Mucosa of stomach (tissue), 1 donor: Measurements from ENCODE around the gene RNF112.

Experiments
- H3K27me3 ChIP-seq: one replicate; pipeline ENCODE4 v1.7.0; 2013; ENCODE audit warnings: mild to moderate bottlenecking, low read length; ENCODE audit not compliant: control insufficient read depth, insufficient read depth
- H3K36me3 ChIP-seq: one replicate; pipeline ENCODE4 v1.7.0; 2013; ENCODE audit warnings: low read length; ENCODE audit not compliant: control insufficient read depth, insufficient read depth
- H3K4me1 ChIP-seq: one replicate; pipeline ENCODE4 v1.7.0; 2013; ENCODE audit warnings: mild to moderate bottlenecking, low read length; ENCODE audit not compliant: control insufficient read depth, insufficient read depth
- H3K4me3 ChIP-seq: one replicate; pipeline ENCODE4 v1.7.0; 2013; ENCODE audit warnings: low read length
- H3K9ac ChIP-seq: one replicate; pipeline ENCODE4 v1.7.0; 2013; ENCODE audit warnings: mild to moderate bottlenecking, low read length, moderate library complexity
- H3K9me3 ChIP-seq: one replicate; pipeline ENCODE4 v1.7.0; 2013; ENCODE audit warnings: mild to moderate bottlenecking, low read length, moderate library complexity; ENCODE audit not compliant: control insufficient read depth
- donor health status: Pancreatic carcinoma.

RNF112 gene

DNA sequence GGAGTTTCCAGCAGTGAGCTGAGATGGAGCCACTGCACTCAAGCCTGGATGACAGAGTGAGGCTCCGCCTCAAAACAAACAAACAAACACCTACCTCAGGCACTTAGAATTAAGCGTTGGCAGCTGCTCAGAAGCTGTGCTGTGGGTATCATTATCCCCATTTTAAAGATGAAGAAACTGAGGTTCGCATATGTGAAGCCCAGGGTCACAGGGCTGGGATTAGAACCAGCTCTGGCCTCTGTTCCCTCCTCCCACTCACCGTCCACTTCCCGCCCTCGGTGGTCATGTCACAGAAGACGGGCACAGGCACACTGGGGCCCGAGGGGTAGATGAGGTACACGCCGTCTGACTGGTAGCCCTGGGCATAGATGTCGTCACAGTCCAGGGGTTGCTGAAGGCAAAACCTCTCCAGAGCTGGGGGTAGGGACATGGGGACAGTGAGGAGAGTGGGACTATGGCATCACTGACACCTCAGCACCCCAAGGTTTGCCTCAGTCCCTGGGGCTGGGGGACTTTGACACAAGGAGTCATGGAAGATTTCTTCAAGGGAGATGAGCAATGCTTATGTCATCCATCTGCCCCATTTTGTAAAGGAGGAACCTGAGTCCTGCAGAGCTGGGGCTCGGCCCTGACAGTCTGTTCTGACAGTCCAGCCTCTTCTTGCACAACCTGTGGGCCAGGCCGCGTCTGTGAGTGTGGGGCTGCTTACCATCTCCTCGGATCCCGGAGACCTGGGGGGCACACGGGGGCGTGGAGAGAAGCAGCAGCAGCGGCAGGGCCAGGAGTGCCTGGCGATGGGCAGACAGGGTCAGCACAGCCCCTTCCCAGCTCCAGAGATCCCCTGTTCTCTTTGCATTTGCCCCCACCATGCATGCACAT, 24.7 kb upstream of the RNF112 start:
- H3K9ac ChIP-seq = peak overlapping the region; percentile 29
- peaks cover 8% of the 10 kb centered on the region for H3K36me3 ChIP-seq
- H3K27me3 ChIP-seq = no peaks in the 10 kb centered on the region
- no peak overlapping the region for H3K4me3 ChIP-seq
- H3K4me1 ChIP-seq = peaks cover 53% of the 10 kb centered on the region
- no peaks in the 10 kb centered on the region for H3K9me3 ChIP-seq

DNA sequence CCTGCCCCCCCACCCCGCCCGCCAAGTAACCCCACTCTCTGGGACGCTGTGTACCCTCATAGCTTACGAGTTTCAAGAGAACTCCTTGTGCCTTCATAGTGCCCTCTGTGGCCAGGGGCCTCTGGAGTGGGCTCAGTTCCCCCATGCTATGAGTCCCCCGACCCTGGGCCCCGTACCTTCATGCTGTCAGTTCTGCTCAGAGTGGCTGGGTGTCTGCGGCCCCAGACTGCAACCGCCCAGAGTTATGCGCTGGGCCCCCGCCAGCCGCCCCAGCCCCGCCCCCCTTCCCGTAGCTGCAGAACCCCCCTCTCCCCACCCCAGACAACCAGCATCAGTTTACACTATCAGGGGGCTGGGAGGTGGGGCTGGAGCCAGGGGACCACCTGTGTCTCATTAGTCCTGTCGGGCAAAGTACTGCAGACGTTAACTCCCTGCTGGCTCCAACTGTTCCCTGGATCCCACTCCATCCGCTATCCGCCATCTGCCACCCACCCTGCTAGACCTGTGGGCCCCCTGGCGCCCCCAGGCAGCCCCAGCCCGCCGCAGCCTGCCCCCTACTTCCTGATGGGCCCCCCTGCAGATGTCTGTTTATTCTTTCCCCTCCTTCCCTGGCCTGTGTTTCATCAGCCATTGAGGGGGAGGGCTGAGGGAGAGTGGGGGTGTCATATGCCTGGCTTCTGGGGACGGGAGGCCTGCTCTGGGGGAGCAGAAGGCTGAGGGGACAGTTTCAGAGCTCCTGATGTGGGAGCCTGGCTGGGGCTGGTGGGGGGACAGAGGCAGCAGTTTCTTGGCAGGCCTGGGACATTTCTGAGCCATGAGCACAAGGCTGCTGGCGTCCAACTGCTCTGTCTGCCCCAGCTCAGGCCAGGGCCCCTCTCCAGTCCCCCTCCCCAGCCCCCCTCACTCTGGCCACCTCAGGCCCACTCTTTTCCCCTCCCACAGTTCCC, 23.8 kb upstream of the RNF112 start, which contains the start of gene MFAP4:
MFAP4 (minus strand) TSS at position 217 of the 947 bp plus-strand sequence; CDS start at position 182, 35 bp downstream.
- Histone ChIP-seq H3K9ac (peak within 1 kb of the TSS; percentile 42), H3K4me3 (no peak within 1 kb of the TSS), H3K27me3 (no peaks in the 10 kb centered on the region), H3K36me3 (peaks cover 5% of the 10 kb centered on the region), H3K4me1 (peaks cover 53% of the 10 kb centered on the region), H3K9me3 (no peaks in the 10 kb centered on the region)

DNA sequence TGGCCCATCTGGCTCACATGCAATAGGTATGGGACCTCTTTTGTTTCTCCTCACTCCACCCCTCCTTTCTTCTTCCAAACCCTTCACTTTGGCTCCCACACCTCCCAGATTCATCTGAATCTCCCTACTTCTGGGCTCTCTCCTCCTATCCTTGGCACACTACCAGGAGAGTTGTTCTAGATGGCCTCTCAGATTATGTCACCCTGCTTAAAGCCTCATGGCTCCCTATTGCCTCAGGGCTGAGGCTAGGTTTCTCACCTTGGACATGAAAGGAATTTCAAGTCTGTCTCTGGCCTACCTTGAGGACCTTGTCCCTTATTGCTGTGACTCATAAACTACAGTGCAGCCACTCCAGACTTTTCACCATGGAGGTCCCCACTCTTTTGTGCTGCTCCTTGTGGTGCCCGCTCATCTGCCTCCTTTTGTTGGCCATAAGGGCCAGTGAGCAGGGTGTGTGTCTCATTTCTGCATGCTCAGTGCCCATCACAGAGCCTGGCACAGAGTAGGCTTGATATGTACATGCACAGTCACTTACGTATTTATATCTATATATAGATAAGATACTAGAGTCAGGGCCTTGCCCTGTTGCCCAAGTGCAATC, 23.0 kb upstream of the RNF112 start:
- H3K36me3 ChIP-seq = peaks cover under 1% of the 10 kb centered on the region
- H3K27me3 ChIP-seq = no peaks in the 10 kb centered on the region
- no peak overlapping the region for H3K4me3 ChIP-seq
- H3K9me3 ChIP-seq = no peaks in the 10 kb centered on the region
- peaks cover 53% of the 10 kb centered on the region for H3K4me1 ChIP-seq
- peak overlapping the region; percentile 42 for H3K9ac ChIP-seq

DNA sequence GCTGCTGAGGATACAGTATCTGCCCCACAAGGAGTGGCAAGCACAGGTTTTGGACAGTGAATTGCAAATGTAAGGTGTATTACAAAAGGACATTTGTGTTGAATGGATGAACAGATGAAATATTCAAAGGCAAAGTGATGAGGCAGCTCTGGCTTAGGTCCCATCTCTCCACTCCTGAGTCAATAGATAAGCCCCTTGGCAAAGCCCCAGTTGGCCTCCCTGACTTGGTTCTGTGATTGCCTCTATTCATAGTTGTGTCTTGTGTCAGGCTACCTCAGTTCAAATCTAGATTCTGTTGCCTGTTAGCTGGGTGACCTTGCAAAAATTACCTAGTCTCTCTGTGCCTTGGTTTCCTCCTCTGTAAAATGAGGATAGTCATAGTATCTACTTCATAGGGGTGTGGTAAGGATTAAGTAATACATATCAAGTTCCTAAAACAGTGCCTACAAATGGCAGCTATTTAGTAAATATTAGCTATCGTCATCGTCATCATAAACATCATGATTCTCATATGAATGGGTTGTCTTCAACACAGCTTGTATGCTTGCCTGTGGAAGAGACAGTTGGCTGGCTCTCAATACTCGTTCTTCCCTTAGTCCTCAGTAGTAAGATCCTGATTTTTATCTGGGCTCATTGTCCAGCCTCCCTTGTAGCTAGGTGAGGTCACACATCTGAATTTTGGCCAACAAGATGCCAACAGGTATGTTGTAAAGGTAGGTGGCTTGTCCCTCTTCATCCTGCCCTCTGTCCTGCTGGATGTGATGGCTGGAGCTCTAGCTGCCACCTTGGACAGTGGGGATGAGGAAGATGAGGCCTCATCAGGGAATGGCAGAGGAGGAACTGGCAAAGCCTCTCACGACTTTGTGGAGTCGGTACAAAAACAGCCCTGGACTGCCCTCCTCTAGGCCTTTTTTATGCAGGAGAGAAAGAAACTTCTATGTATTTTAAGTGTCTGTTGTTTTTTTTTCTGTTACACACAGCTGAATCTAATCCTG, 21.9 kb upstream of the RNF112 start:
- H3K9me3 ChIP-seq = no peaks in the 10 kb centered on the region
- H3K36me3 ChIP-seq = no peaks in the 10 kb centered on the region
- no peaks in the 10 kb centered on the region for H3K27me3 ChIP-seq
- no peak overlapping the region for H3K4me3 ChIP-seq
- peaks cover 45% of the 10 kb centered on the region for H3K4me1 ChIP-seq
- H3K9ac ChIP-seq = no peak overlapping the region

DNA sequence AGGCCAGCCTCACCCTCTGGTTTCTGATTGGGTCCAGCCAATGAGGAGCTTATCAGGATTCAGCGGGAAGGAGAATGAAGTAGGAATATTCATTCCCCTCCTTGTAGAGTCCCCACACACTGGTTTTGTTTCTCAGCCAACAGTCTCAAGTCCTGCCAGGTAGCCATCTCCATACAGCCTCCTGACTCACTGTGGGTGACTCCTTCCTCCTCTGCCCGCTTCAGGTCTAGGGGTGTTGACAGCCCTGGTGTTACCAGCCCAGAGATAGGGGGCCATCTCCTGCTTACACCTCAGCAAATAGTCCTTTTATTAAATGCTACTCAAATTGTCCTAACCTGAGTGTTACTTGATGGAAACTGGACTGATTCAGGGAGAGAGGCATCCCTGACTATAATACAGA, 20.1 kb upstream of the RNF112 start:
- H3K9me3 ChIP-seq = no peaks in the 10 kb centered on the region
- no peaks in the 10 kb centered on the region for H3K36me3 ChIP-seq
- no peak overlapping the region for H3K9ac ChIP-seq
- H3K4me1 ChIP-seq = peaks cover 27% of the 10 kb centered on the region
- no peaks in the 10 kb centered on the region for H3K27me3 ChIP-seq
- H3K4me3 ChIP-seq = no peak overlapping the region

DNA sequence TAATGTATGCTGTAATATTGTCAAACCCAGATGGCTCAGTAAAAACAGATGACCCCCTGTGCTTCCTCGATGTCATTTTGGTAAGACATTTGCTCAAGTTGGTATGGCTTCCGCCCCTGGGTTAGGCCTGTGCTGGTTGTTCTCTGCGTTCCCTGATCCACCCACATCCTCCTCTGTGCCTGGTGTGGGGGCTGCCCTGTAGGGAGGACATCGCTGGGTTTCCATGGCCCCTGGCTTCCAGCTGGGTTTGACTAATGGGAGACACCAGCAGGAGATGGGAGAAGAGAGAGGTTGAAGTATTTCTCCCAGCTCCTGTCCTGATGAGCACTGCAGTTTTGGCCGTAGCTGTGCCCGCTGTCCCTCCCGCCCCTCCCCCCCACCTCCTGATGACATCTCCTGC, 19.6 kb upstream of the RNF112 start:
- no peaks in the 10 kb centered on the region for H3K27me3 ChIP-seq
- H3K4me1 ChIP-seq = peaks cover 22% of the 10 kb centered on the region
- H3K9me3 ChIP-seq = no peaks in the 10 kb centered on the region
- H3K9ac ChIP-seq = no peak overlapping the region
- H3K4me3 ChIP-seq = no peak overlapping the region
- no peaks in the 10 kb centered on the region for H3K36me3 ChIP-seq

DNA sequence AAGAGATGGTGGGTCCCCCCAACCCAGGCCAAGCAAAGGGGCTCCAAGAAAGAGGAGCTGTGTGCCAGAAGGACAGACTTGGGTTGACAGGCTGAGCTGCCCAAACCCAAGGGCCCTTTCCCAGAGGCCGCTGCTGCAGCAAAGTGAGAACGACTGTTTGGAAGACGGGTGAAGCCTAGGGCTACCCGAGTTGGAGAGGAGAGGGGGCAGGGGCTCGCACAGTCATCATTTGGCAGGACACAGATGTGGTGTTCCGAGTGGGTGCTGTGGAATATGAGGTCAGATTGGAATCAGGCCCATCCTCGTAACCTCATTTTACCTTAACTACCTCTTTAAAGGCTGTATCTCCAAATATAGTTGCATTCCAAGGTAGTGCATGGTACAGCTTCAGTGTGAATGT, 18.7 kb upstream of the RNF112 start:
- H3K9me3 ChIP-seq = no peaks in the 10 kb centered on the region
- H3K4me1 ChIP-seq = peaks cover 18% of the 10 kb centered on the region
- H3K27me3 ChIP-seq = no peaks in the 10 kb centered on the region
- no peak overlapping the region for H3K4me3 ChIP-seq
- H3K9ac ChIP-seq = no peak overlapping the region
- no peaks in the 10 kb centered on the region for H3K36me3 ChIP-seq

DNA sequence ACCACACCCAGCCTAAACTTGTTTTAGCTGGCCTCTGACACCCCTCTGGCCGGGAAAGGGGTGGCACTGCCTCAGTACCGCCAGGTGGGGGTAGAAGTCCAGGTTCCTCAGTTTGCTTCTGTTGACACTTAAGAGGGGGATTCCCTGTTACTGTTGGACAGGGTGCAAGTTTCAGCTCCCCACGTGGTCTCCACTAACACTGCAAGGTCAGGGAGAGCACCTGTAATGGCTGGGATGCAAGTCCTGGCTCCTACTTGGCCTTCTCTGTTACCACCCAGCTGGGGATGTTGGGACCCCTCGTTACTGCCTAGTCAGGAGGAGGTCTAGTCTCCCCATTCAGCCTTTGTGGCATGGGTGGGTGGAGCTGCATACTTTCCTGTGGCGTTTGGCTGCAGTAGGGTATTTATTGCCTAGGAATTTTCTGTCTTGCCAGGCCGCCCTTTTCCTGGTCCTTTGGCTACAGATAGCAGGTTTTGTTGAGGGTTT, 13.4 kb upstream of the RNF112 start:
- Histone ChIP-seq H3K9ac (no peak overlapping the region), H3K36me3 (no peaks in the 10 kb centered on the region), H3K4me3 (no peak overlapping the region), H3K27me3 (no peaks in the 10 kb centered on the region), H3K9me3 (no peaks in the 10 kb centered on the region), H3K4me1 (peaks cover 26% of the 10 kb centered on the region)

DNA sequence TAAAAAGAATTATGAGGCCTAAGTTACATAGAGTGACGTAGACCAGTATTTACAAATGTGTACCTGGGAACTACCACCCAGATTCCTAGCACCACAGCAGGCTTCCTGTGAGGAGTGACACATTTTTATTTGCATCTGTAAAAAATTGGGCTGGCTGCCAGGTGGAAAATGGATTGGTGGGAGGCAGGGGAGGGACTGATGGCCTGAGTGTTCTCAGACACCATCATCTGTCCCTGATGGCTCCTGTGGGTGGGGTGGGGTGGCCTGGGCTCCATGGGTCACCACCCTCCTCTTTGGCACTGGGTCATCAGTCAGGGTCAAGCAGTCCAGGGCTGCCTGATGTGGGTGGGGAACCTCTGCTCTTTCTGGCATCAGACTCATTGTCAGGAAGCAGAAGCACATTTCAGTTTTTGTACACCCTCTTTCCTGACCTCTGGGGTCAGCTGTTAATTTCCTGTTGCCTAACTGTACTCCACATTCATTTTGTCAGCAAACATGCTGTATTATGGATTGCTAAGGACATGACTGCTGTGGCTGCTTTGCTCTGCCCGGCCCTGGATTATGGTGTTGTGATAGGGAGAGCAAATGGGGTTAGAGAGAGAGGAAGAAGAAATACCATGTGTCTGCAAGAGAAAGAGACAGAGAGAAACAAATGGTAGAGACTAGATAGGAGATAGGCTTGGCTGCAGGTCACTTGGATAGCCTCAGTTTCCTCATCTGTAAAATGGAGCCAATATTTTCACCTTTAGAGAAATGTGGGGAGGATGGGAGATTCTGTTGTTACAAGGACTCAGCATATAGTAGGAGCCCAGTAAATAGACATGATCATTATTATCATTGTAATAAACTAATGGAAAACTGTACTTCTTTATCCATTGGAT, 12.5 kb upstream of the RNF112 start:
- no peak overlapping the region for H3K9ac ChIP-seq
- no peaks in the 10 kb centered on the region for H3K27me3 ChIP-seq
- H3K4me3 ChIP-seq = no peak overlapping the region
- H3K36me3 ChIP-seq = no peaks in the 10 kb centered on the region
- peaks cover 26% of the 10 kb centered on the region for H3K4me1 ChIP-seq
- no peaks in the 10 kb centered on the region for H3K9me3 ChIP-seq

DNA sequence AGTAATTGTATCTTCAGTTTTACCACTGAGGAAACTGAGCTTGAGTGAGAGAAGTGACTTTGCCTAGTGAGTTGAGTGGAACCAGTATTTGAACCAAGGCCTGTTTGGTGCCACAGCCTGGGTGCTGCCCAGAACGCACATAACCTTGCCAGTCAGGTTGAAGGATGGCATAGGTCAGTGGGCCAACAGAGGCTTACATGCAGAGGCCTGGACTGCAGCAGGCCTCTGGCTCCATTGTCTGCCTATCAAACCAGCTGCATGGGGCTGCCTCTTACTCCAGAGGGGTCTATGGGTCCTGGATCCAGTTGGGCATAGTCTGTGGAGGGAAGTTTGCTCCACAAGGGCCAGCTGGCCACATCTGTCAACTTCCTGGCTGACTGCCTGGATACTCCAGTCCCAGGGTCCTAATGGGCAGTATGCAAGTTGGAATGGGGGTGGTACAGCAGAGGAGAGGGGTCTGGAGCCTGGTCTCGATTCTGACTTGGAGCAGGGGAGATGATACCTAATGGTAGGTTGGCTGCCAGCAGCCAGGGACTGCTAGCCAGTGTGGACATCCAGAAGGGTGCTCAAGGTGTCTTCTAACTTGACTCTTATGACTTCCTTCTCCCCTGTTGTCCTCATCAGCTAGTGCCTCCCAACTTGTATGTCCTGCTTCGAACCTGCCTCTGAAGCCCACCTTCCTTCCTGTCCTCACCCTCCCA, 11.1 kb upstream of the RNF112 start:
- Histone ChIP-seq H3K4me1 (peaks cover 26% of the 10 kb centered on the region), H3K9me3 (no peaks in the 10 kb centered on the region), H3K36me3 (no peaks in the 10 kb centered on the region), H3K9ac (no peak overlapping the region), H3K4me3 (no peak overlapping the region), H3K27me3 (no peaks in the 10 kb centered on the region)
